ENCODE data around the gene SDC4. TPM values are rescaled to one million over a fixed set of nuclear protein-coding genes. Genes with fewer than 3 reads are reported as not detected.

SDC4 gene
- total RNA-seq, 1 experiment from 2014 or later: 114 TPM

DNA sequence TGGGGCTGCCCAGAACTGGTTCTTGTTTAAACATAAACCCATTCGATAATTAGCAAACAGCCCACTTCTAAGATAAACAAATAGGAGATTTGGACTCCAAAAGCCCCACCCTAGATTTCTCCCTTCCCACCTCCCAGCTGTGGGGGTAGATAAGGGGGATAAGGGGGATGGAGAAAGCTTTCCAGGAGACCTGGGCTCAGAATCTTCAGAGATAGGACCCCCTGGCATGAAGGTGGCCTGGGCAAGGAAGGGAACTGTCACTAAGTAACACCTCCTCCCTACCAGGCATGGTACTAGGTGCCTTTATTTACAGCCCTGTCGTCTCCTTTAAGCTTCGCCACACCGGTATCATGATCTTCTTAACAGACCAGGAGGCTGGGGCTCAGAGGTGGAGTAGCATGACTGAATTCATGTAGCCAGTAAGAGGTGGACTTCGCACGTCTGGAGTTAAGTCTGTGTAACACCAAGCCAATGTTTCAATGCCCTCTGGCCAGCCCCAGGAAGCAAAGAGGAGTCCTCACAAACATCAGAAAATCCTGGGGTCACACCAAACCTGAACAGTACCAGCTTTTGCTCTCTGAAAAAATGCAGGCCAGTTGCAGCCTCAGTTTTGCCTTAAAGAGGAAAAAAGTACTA lies 4.6 kb downstream of the SDC4 start:
- CTCF ChIA-PET: interaction anchor here (0.8 to 1.0 kb wide), 2 partner anchors 16 to 19 kb away, joined by 4 read pairs; partner anchors contain the start of gene SYS1
- TF ChIP-seq, protein P1, sequence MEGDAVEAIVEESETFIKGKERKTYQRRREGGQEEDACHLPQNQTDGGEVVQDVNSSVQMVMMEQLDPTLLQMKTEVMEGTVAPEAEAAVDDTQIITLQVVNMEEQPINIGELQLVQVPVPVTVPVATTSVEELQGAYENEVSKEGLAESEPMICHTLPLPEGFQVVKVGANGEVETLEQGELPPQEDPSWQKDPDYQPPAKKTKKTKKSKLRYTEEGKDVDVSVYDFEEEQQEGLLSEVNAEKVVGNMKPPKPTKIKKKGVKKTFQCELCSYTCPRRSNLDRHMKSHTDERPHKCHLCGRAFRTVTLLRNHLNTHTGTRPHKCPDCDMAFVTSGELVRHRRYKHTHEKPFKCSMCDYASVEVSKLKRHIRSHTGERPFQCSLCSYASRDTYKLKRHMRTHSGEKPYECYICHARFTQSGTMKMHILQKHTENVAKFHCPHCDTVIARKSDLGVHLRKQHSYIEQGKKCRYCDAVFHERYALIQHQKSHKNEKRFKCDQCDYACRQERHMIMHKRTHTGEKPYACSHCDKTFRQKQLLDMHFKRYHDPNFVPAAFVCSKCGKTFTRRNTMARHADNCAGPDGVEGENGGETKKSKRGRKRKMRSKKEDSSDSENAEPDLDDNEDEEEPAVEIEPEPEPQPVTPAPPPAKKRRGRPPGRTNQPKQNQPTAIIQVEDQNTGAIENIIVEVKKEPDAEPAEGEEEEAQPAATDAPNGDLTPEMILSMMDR (conservative IDR thresholded peaks at IDR 0.05): no peak
- TF ChIP-seq EZH2 (IDR thresholded peaks at IDR 0.05; ENCODE audit: low read depth): no peak

DNA sequence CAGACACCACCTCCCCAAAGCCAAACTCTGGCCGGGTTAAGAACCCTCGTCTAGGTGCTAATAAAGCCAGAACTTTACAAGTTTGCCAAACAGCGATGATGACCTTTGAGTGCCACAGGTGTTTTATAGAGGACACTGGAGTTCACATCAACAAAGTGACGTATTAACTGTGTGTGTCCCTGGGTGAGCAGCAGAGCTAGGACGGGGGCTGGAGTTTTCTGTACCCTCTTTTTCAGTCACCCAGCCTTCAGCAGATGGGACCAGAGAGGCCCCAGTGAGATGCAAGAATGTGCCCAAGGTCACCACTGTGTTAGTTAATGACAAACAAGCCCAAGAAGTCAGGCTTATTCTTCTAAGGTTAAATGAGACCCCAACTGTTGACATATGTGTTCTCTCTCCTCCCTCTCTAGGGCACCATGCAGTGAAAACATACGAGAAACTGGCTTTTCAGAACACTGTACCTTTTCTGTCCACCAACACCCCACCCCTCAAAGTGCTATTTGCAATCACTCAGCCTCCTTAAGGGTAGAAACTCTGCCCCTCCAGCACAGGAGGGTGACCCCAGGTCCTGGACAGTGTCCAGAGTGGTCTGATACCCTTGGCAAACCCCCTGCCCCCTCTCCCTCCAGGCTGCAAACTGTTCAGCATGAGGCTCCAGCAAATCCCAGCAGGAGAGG lies 5.2 kb downstream of the SDC4 start:
- Histone ChIP-seq H2AFZ (no peak overlapping the region), H3K9me2 (ENCODE audit: insufficient read depth) (no peaks in the 10 kb centered on the region), H3K4me3 (peak overlapping the region; percentile 76; the same call in 1 of the 2 replicates), H3K27ac (peak overlapping the region; percentile 92), H3F3A (ENCODE audit: insufficient read depth, low read depth) (peaks cover 77% of the 10 kb centered on the region), H3K79me2 (ENCODE audit: low read depth) (peaks cover 94% of the 10 kb centered on the region), H3K4me2 (peak overlapping the region; percentile 93), H3K36me3 (ENCODE audit: low read depth) (peaks cover 31% of the 10 kb centered on the region; the same call in 1 of the 2 replicates), H3K4me1 (replicated peaks; ENCODE audit: insufficient read depth) (peaks cover 89% of the 10 kb centered on the region), H3K9me3 (ENCODE audit: insufficient read depth, low read depth) (no peaks in the 10 kb centered on the region), H4K20me1 (ENCODE audit: insufficient read depth) (peaks cover 6% of the 10 kb centered on the region; the same call in 1 of the 2 replicates), H3K27me3 (ENCODE audit: insufficient read depth, low read depth) (no peaks in the 10 kb centered on the region)
- POLR2A ChIA-PET (ENCODE audit: unreplicated experiment): no interaction called here
- TF ChIP-seq, protein P1 (conservative IDR thresholded peaks at IDR 0.05): no peak
- TF ChIP-seq EZH2 (IDR thresholded peaks at IDR 0.05; ENCODE audit: low read depth): no peak
- no peak for DNase-seq
- intact Hi-C loops (cut with micrococcal nuclease; ENCODE audit: unreplicated experiment): no loop called here
- no TSS peak for BruUV-seq (replicated peaks)
- CTCF ChIA-PET: no interaction called here

More for the DNA sequence above, 4.6 kb downstream of the SDC4 start:
- Histone ChIP-seq H3K4me3 (peak overlapping the region; percentile 76), H3K27me3 (ENCODE audit: insufficient read depth, low read depth) (no peaks in the 10 kb centered on the region), H3K79me2 (ENCODE audit: low read depth) (peaks cover 89% of the 10 kb centered on the region), H3F3A (ENCODE audit: insufficient read depth, low read depth) (peaks cover 72% of the 10 kb centered on the region), H3K9me3 (ENCODE audit: insufficient read depth, low read depth) (no peaks in the 10 kb centered on the region), H3K27ac (peak overlapping the region; percentile 92), H3K4me1 (replicated peaks; ENCODE audit: insufficient read depth) (peaks cover 85% of the 10 kb centered on the region), H3K36me3 (ENCODE audit: low read depth) (peaks cover 24% of the 10 kb centered on the region; the same call in 1 of the 2 replicates), H3K4me2 (peak overlapping the region; percentile 93), H4K20me1 (ENCODE audit: insufficient read depth) (peaks cover 6% of the 10 kb centered on the region; the same call in 1 of the 2 replicates), H3K9me2 (ENCODE audit: insufficient read depth) (no peaks in the 10 kb centered on the region), H2AFZ (no peak overlapping the region)
- DNase-seq: peak; percentile 34 to 83
- POLR2A ChIA-PET (ENCODE audit: unreplicated experiment): interaction anchor here (0.5 to 1.2 kb wide), 10 partner anchors 16 to 427 kb away, joined by 3 to 11 read pairs (median 6); partner anchors contain the start of genes PIGT and TOMM34
- TSS peak; percentile 1 for BruUV-seq (replicated peaks)
- intact Hi-C loops (cut with micrococcal nuclease; ENCODE audit: unreplicated experiment): loop anchor here (2.0 kb wide), 3 partner anchors 15 to 435 kb away; partner anchors contain the start of gene SYS1

Measured in PC-9 (cell line).